ENCODE results near the gene CPNE6. TPM values are rescaled to one million over a fixed set of nuclear protein-coding genes. Genes with fewer than 3 reads are reported as not detected.

The CPNE6 gene
- total and polyA plus RNA-seq, 2 of the 13 experiments (the other 11 are each of a cell fraction or from before 2014, with no cell fraction given) = not detected

GRCh38 chr14:24115422-24116127 is 44.2 kb downstream of the CPNE6 start (continued):
- TF ChIP-seq ZNF713 (CRISPR knock-in tag; IDR thresholded peaks at IDR 0.05) = 0 out of 2 replicates have a peak, but pooled peaks have one; percentile 64
- TF ChIP-seq NR2C2 (CRISPR knock-in tag; IDR thresholded peaks at IDR 0.05; ENCODE audit: borderline replicate concordance) = no peak
- TF ChIP-seq NCOA5 (CRISPR knock-in tag; IDR thresholded peaks at IDR 0.05) = peak; percentile 34; the same call in 1 of the 2 replicates
- peak; percentile 47; the same call in 1 of the 2 replicates for TF ChIP-seq NFAT5 (CRISPR knock-in tag; IDR thresholded peaks at IDR 0.05)
- TF ChIP-seq TBX2 (CRISPR knock-in tag; IDR thresholded peaks at IDR 0.05; ENCODE audit: borderline replicate concordance) = no peak
- TF ChIP-seq ZEB1 (IDR thresholded peaks at IDR 0.05; ENCODE audit: insufficient replicate concordance, low read depth) = no peak
- TF ChIP-seq PCBP2 (optimal IDR thresholded peaks at IDR 0.05; ENCODE audit: low read depth, low read length, poor library complexity, severe bottlenecking) = no peak
- peak; percentile 4; the same call in 1 of the 2 replicates for TF ChIP-seq FOXO1 (CRISPR knock-in tag; IDR thresholded peaks at IDR 0.05)
- no peak for TF ChIP-seq ZMAT5 (CRISPR knock-in tag; IDR thresholded peaks at IDR 0.05; ENCODE audit: borderline replicate concordance, low read depth)
- no peak for TF ChIP-seq RNF219 (CRISPR knock-in tag; IDR thresholded peaks at IDR 0.05)
- TF ChIP-seq JUND (CRISPR knock-in tag; IDR thresholded peaks at IDR 0.05) = no peak
- 0 out of 2 replicates have a peak, but pooled peaks have one; percentile 64 for TF ChIP-seq LRRFIP1 (CRISPR knock-in tag; conservative IDR thresholded peaks at IDR 0.05)
- TF ChIP-seq THAP7 (CRISPR knock-in tag; IDR thresholded peaks at IDR 0.05) = peak; percentile 86; the same call in 1 of the 2 replicates
- TF ChIP-seq ZNF724P (CRISPR knock-in tag; IDR thresholded peaks at IDR 0.05; ENCODE audit: borderline replicate concordance) = peak; percentile 92
- TF ChIP-seq ZNF17 (CRISPR knock-in tag; IDR thresholded peaks at IDR 0.05) = peak; percentile 86; the same call in 1 of the 2 replicates
- 0 out of 2 replicates have a peak, but pooled peaks have one; percentile 70 for TF ChIP-seq ZNF232 (CRISPR knock-in tag; IDR thresholded peaks at IDR 0.05; ENCODE audit: borderline replicate concordance)

Measured in HepG2 (cell line).